OCI-LY7 (cell line): ENCODE measurements around the gene FBN1.

ENCODE experiments used
- CTCF ChIP-seq: fragments of 200-600 bp; sonication (generic); conservative IDR thresholded peaks from 2 replicates; pipeline ENCODE4 v1.5.1; 2014; ENCODE audit warnings: mild to moderate bottlenecking, antibody characterized with exemption, low read length, moderate library complexity, mixed read lengths
- EZH2phosphoT487 ChIP-seq: fragments of 200-600 bp; sonication (generic); IDR thresholded peaks from 2 replicates; pipeline ENCODE4 v1.6.1; 2018; ENCODE audit warnings: low read depth, borderline replicate concordance, mild to moderate bottlenecking, mixed run types, antibody characterized with exemption, low read length, moderate library complexity, mixed read lengths

GRCh38 chr15:48540756-48541155 is 104.8 kb downstream of the FBN1 start:
- TF ChIP-seq CTCF: no peak
- no peak for TF ChIP-seq EZH2phosphoT487
